WTC11 (cell line): ENCODE results near the gene VWA8.

Experiments used
- FOXP1 ChIP-seq: sonication (generic); formaldehyde crosslinking; IDR thresholded peaks from 2 replicates; pipeline ENCODE4 v1.8.0; 2022; ENCODE audit warnings: missing genetic modification reagents, mild to moderate bottlenecking, moderate library complexity, borderline replicate concordance
- ZNF263 ChIP-seq: sonication (generic); formaldehyde crosslinking; IDR thresholded peaks from 2 replicates; pipeline ENCODE4 v1.8.1; 2022; ENCODE audit warnings: low read depth, mild to moderate bottlenecking, moderate library complexity, missing genetic modification reagents
- TF ChIP-seq, protein P1 (sequence below): fragments of 200-600 bp; IDR thresholded peaks from 2 replicates; pipeline ENCODE4 v1.8.0; 2022; ENCODE audit warnings: antibody characterized with exemption
- TF ChIP-seq, protein P2 (sequence below): sonication (generic); formaldehyde crosslinking; IDR thresholded peaks from 2 replicates; pipeline ENCODE4 v1.8.1; 2023; ENCODE audit warnings: mild to moderate bottlenecking, missing genetic modification reagents

DNA sequence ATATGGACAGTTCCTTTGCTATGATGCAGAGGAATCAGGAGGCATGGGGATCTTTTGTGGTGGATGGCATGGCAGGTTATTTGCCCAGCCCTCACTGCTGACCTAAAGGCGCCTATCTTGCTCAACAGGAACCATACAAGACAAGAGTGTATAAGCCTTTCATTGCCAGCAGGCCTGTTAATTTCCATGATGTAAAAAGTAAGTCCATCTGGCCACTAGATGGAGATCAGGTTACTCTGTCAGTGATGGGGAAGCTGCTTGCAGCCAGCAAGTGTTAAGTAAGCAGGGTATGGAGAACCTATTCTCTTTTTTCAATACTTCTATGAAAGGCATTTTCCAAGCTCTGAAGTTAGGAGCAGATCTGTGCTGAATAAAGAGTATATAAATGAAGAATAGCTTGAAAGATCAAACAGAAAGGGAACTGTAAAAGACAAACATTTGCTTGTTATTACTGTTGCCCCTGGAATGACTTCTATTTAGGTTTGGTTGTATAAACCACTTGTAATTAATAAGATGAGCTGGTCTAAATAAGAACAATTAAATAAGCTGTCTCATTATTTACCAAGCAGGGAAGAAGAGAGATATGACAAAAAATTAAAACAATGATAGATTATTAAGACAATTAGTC, 292.7 kb downstream of the VWA8 start:
- TF ChIP-seq, protein P1, sequence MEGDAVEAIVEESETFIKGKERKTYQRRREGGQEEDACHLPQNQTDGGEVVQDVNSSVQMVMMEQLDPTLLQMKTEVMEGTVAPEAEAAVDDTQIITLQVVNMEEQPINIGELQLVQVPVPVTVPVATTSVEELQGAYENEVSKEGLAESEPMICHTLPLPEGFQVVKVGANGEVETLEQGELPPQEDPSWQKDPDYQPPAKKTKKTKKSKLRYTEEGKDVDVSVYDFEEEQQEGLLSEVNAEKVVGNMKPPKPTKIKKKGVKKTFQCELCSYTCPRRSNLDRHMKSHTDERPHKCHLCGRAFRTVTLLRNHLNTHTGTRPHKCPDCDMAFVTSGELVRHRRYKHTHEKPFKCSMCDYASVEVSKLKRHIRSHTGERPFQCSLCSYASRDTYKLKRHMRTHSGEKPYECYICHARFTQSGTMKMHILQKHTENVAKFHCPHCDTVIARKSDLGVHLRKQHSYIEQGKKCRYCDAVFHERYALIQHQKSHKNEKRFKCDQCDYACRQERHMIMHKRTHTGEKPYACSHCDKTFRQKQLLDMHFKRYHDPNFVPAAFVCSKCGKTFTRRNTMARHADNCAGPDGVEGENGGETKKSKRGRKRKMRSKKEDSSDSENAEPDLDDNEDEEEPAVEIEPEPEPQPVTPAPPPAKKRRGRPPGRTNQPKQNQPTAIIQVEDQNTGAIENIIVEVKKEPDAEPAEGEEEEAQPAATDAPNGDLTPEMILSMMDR, result peak; percentile 32; the same call in 1 of the 2 replicates
- TF ChIP-seq, protein P2, sequence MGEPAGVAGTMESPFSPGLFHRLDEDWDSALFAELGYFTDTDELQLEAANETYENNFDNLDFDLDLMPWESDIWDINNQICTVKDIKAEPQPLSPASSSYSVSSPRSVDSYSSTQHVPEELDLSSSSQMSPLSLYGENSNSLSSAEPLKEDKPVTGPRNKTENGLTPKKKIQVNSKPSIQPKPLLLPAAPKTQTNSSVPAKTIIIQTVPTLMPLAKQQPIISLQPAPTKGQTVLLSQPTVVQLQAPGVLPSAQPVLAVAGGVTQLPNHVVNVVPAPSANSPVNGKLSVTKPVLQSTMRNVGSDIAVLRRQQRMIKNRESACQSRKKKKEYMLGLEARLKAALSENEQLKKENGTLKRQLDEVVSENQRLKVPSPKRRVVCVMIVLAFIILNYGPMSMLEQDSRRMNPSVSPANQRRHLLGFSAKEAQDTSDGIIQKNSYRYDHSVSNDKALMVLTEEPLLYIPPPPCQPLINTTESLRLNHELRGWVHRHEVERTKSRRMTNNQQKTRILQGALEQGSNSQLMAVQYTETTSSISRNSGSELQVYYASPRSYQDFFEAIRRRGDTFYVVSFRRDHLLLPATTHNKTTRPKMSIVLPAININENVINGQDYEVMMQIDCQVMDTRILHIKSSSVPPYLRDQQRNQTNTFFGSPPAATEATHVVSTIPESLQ (CRISPR knock-in tag), result no peak
- TF ChIP-seq FOXP1 (CRISPR knock-in tag), result no peak
- TF ChIP-seq ZNF263 (CRISPR knock-in tag), result no peak
